Tibial artery (tissue), 4 donors: ENCODE data around the gene ANKRD33B.

Experiments used
- DNase-seq, 2 donors: peaks; one replicate each; pipeline ENCODE4 v3.0.0-alpha.2; 2019
- H3K27ac ChIP-seq, 2 donors: fragments of 200-600 bp; sonication (generic) in 1 of 2; 1 replicate in 1 of 2; 2 replicates in 1 of 2; pipeline ENCODE4 v1.5.1; 2018 to 2019; ENCODE audit warnings: mild to moderate bottlenecking in 1 of 2
- H3K27me3 ChIP-seq, 2 donors: fragments of 200-600 bp; sonication (generic) in 1 of 2; one replicate each; pipeline versions ENCODE4 v1.5.1 to v1.6.0; 2016 to 2019
- H3K36me3 ChIP-seq, 3 donors: fragments of 200-600 bp; sonication (generic) in 2 of 3; one replicate each; pipeline ENCODE4 v1.5.1; 2016 to 2019; ENCODE audit warnings: mild to moderate bottlenecking in 2 of 3
- H3K4me1 ChIP-seq, 4 donors: fragments of 200-600 bp; sonication (generic) in 2 of 4; 1 replicate in 3 of 4; 2 replicates in 1 of 4; pipeline ENCODE4 v1.5.1; 2016 to 2019
- H3K4me3 ChIP-seq, 2 donors: fragments of 200-600 bp; sonication (generic) in 1 of 2; 1 replicate in 1 of 2; 2 replicates in 1 of 2; pipeline ENCODE4 v1.5.1; 2018 to 2019; ENCODE audit warnings: mild to moderate bottlenecking in 2 of 2
- H3K9me3 ChIP-seq, 3 donors: fragments of 200-600 bp; sonication (generic) in 1 of 3; one replicate each; pipeline ENCODE4 v1.5.1; 2016 to 2019
- CTCF ChIP-seq, 2 experiments: fragments of 200-600 bp in 1 of 2; fragments of 450-650 bp in 1 of 2; IDR thresholded peaks; one replicate each; pipeline ENCODE4 v1.5.1; 2017 to 2019; ENCODE audit warnings: antibody characterized with exemption in 2 of 2, mild to moderate bottlenecking in 1 of 2, moderate library complexity in 1 of 2
- intact Hi-C: fragments of 100-400 bp; cut with DNase I; formaldehyde crosslinking; loops from one replicate; pipeline ENCODE4 v1.15.0; 2023; ENCODE audit warnings: low total_unique reads

Gene ANKRD33B

GRCh38 chr5:10551782-10552138 is 12.1 kb upstream of the ANKRD33B start:
- peaks cover 0 to 28% (median 9%) of the 10 kb centered on the region in 4 donors for H3K4me1 ChIP-seq

GRCh38 chr5:10552183-10553143 is 11.4 kb upstream of the ANKRD33B start:
- Histone ChIP-seq H3K4me1 (peaks cover 0 to 28% (median 9%) of the 10 kb centered on the region in 4 donors), H3K4me3 (no peak overlapping the region), H3K36me3 (no peaks in the 10 kb centered on the region), H3K27me3 (peaks cover 0 to 1% of the 10 kb centered on the region in 2 donors), H3K27ac (no peak overlapping the region), H3K9me3 (no peaks in the 10 kb centered on the region)
- no peak for DNase-seq
- TF ChIP-seq CTCF (IDR thresholded peaks at IDR 0.05) = no peak
- intact Hi-C loops = no loop called here

More at GRCh38 chr5:10551782-10552138, 12.1 kb upstream of the ANKRD33B start:
- Histone ChIP-seq H3K27ac (no peak overlapping the region), H3K9me3 (no peaks in the 10 kb centered on the region), H3K36me3 (no peaks in the 10 kb centered on the region), H3K27me3 (peaks cover 0 to 3% of the 10 kb centered on the region in 2 donors), H3K4me3 (no peak overlapping the region)
- intact Hi-C loops = no loop called here
- DNase-seq = no peak
- no peak for TF ChIP-seq CTCF (IDR thresholded peaks at IDR 0.05)

- DNase-seq = no peak
- H3K9me3 ChIP-seq = no peaks in the 10 kb centered on the region
Observed at GRCh38 chr5:10553476-10553875, 10.4 kb upstream of the ANKRD33B start.

GRCh38 chr5:10555277-10555684 is 8.6 kb upstream of the ANKRD33B start:
- DNase-seq = no peak
- Histone ChIP-seq H3K27ac (no peak overlapping the region), H3K9me3 (no peaks in the 10 kb centered on the region), H3K27me3 (no peaks in the 10 kb centered on the region), H3K36me3 (no peaks in the 10 kb centered on the region), H3K4me3 (no peak overlapping the region), H3K4me1 (peaks cover 0 to 28% (median 9%) of the 10 kb centered on the region in 4 donors)
- intact Hi-C loops = no loop called here
- TF ChIP-seq CTCF (IDR thresholded peaks at IDR 0.05) = no peak

More at GRCh38 chr5:10553476-10553875, 10.4 kb upstream of the ANKRD33B start:
- H3K4me3 ChIP-seq = no peak overlapping the region
- no peak overlapping the region for H3K27ac ChIP-seq
- no peaks in the 10 kb centered on the region for H3K27me3 ChIP-seq
- H3K4me1 ChIP-seq = peaks cover 0 to 28% (median 9%) of the 10 kb centered on the region in 4 donors
- TF ChIP-seq CTCF (IDR thresholded peaks at IDR 0.05) = no peak
- no peaks in the 10 kb centered on the region for H3K36me3 ChIP-seq
- intact Hi-C loops = no loop called here

- Histone ChIP-seq H3K27ac (no peak overlapping the region), H3K27me3 (no peaks in the 10 kb centered on the region), H3K36me3 (no peaks in the 10 kb centered on the region), H3K4me3 (no peak overlapping the region), H3K9me3 (no peaks in the 10 kb centered on the region), H3K4me1 (peaks cover 0 to 20% (median 6%) of the 10 kb centered on the region in 4 donors)
- DNase-seq = no peak
- TF ChIP-seq CTCF (IDR thresholded peaks at IDR 0.05) = no peak
- intact Hi-C loops = no loop called here
Observed at GRCh38 chr5:10556289-10556807, 7.5 kb upstream of the ANKRD33B start.
